PC-9 (cell line): ENCODE data around the gene TMEM165.

Experiments used
- CTCF ChIP-seq: fragments of 200-600 bp; sonication (generic); conservative IDR thresholded peaks from 2 replicates; pipeline ENCODE4 v1.6.1; 2017; ENCODE audit warnings: mixed run types, antibody characterized with exemption, mild to moderate bottlenecking, moderate library complexity
- EZH2 ChIP-seq: fragments of 200-600 bp; sonication (generic); IDR thresholded peaks from 2 replicates; pipeline ENCODE4 v1.8.0; 2017; ENCODE audit warnings: antibody characterized with exemption, low read depth

- no peak for TF ChIP-seq CTCF
- TF ChIP-seq EZH2: no peak
These were observed at the start of gene TMEM165 for GRCh38 chr4:55395529-55396307.
